Activated naive CD4-positive, alpha-beta T cell treated with anti-CD3 and anti-CD28 coated beads, Interleukin-2, amount 50 U/mL, for 72 hours (primary cell): ENCODE measurements around the gene KAT7. TPM values are rescaled to one million over a fixed set of nuclear protein-coding genes. Genes with fewer than 3 reads are reported as not detected.

ENCODE experiments used
- ATAC-seq, 2 donors: fragments of 150-1000 bp; cut with Tn5 transposase; 2 replicates each; pipeline ENCODE4 v1.10.0; 2021; ENCODE audit warnings: mild to moderate bottlenecking in 2 of 2, moderate library complexity in 2 of 2
- DNase-seq, 2 donors: peaks; one replicate each; pipeline ENCODE4 v3.0.0; 2021 to 2022; ENCODE audit warnings: low spot score in 2 of 2
- H3K27ac Mint-ChIP-seq, 2 donors: one replicate each; pipeline ENCODE4 v1.8.0; 2022; ENCODE audit warnings: mild to moderate bottlenecking in 2 of 2, mixed read lengths in 2 of 2
- H3K36me3 Mint-ChIP-seq, 2 donors: one replicate each; pipeline ENCODE4 v1.8.0; 2022; ENCODE audit warnings: mixed read lengths in 2 of 2
- H3K9me3 Mint-ChIP-seq, 2 donors: one replicate each; pipeline ENCODE4 v1.8.0; 2022; ENCODE audit warnings: mixed read lengths in 2 of 2
- total RNA-seq, 2 donors: library from RNA; stranded (reverse); gene quantifications; one replicate each; pipeline ENCODE4 v1.2.3, GENCODE V29; 2022

Gene KAT7
- total RNA-seq, 2 donors from 2014 or later, result 75.4 to 119 TPM

DNA sequence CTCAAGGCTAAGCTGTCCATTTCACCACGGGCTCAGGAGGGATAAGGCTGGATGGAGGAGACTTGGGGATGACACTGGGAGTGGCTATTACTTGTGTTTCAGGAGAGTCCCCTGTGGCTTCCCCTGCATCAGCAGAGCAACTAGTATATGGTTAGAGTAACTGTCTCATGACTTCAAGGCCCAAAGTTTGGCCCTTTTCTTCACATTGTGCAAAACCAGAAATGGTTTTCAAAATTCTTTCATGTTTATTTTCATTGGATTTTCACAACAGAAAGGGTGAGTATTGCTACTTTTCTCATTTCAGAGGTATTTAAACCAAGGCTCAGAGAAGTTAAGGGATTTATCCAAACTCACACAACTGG lies 77.5 kb downstream of the KAT7 start:
- H3K36me3 Mint-ChIP-seq, result no peaks in the 10 kb centered on the region
- ATAC-seq, result no peak

DNA sequence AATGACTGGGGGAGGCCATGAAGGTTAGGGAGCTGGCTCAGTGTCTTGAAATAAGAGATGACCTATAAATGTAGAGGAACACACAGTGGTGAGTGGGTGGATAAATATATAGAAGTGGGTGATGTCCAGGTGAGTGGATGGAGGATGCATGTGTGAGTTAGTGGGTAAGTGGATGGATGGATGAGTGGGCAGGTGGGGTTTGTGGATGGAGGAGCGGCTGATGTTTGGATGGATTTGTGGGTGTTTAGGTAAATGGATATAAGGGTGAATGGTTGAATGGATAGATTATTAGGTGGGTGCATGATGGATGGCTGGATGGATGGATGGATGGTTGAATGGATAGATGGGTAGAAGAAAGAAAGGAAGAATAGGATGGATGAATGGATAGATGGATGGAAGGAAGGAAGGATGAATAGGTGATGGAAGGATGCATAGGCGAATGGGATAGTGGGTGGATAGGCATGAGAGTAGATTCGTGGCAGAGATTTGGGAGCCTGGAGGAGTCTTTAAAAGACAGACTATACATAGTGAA lies 78.5 kb downstream of the KAT7 start:
- ATAC-seq (no peak), DNase-seq (no peak)
- Mint-ChIP-seq H3K27ac (no peak overlapping the region), H3K9me3 (no peaks in the 10 kb centered on the region), H3K36me3 (no peaks in the 10 kb centered on the region)

More for the DNA sequence above, 77.5 kb downstream of the KAT7 start:
- no peak overlapping the region for H3K27ac Mint-ChIP-seq
- no peaks in the 10 kb centered on the region for H3K9me3 Mint-ChIP-seq
- DNase-seq, result no peak

DNA sequence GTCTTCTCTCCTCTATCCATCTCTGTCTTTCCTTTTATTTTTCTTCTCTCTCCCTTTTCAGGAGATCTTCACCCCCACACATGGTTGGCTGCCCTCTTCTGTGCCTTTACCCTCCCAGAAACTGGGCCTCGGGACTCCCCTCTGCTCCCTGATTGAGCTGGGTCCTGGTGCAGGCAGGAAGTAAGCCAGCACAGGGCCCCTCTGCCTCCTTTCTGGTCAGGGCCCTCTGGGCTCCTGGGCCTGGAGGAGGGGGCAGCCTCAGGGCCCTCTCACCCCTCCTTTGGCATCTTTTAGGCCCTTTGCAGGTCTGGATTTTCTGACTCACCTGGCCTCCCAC lies 80.5 kb downstream of the KAT7 start:
- Mint-ChIP-seq H3K27ac (peak overlapping the region in 1 of 2 donors; percentile 53), H3K9me3 (no peaks in the 10 kb centered on the region), H3K36me3 (no peaks in the 10 kb centered on the region)
- DNase-seq (no peak), ATAC-seq (no peak)

DNA sequence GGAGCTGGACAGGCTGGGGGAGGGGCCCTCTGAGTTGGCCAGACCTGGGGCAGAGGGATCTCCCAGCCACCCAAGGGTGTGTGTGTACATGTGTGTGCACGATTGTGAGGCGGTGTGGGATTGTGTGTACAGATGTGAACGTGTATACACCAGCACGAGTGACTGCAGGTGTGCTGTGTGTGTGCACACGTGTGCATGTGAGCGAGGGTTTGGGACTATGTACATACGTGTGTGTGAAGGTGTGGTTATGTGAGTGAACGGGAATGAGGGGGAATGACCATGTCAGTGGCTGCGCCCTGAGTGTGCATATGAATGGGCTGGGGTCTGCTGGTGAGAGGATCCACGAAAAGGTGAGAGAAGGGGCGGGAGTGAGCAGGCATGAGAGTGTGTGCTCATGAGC lies 81.8 kb downstream of the KAT7 start:
- no peak overlapping the region for H3K27ac Mint-ChIP-seq
- H3K9me3 Mint-ChIP-seq, result no peaks in the 10 kb centered on the region

DNA sequence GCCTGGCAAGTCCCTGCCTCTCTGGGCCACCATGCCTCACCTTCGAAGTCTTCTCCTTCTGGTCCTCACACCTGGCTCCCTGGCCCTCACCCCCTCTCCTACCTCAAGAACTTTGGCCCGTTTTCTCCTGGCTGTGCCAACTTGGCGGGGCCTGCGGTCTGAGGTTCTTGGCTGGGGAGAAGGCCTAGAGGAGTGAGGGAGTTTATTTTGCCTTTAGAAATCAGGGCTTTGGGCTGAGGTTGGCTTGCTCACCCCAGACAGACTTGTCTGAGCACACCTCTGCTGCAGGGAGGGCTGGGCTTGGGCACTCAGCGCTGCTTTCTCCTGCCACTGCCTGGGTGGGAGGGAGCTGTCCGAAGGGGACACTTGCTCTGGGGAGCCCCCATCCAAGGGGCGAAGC lies 82.7 kb downstream of the KAT7 start:
- H3K27ac Mint-ChIP-seq, result no peak overlapping the region
- no peaks in the 10 kb centered on the region for H3K36me3 Mint-ChIP-seq
- DNase-seq (no peak), ATAC-seq (no peak)
- H3K9me3 Mint-ChIP-seq, result no peaks in the 10 kb centered on the region

More for the DNA sequence above, 81.8 kb downstream of the KAT7 start:
- DNase-seq (no peak), ATAC-seq (no peak)
- no peaks in the 10 kb centered on the region for H3K36me3 Mint-ChIP-seq

DNA sequence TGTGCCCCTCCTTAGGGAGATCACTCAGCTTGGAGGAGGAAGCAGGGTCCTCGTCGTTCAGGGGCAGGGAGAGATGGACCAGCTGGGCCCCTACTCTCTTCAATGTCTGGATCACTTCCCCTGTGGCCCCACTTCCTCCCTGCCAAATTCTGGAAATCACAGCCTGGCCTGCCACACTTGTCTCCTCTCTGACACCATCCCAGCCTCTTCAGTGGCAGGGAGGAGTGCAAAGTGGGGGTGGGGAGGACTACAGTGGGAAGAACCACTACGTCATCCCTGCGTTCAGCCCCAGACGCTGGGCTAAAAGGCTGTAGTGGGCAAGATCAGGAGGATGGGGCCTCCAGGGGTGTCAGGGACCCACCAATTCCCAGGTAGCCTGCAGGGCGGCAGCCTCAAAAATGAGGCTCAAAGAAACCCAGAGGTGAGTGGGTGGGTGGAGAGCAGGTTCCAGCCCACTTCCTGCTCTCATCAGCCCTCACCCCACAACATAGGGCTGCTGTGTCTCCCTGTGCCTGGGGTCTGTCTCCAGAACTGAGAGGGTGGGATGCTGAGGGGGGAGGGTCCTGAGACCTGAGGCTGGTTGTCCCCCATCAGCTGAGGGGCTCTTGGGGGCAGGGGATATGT lies 84.4 kb downstream of the KAT7 start:
- DNase-seq (no peak), ATAC-seq (peak in 1 of 2 donors; percentile 75)
- no peaks in the 10 kb centered on the region for H3K9me3 Mint-ChIP-seq
- peak overlapping the region in 1 of 2 donors; percentile 91 for H3K27ac Mint-ChIP-seq
- H3K36me3 Mint-ChIP-seq, result no peaks in the 10 kb centered on the region

DNA sequence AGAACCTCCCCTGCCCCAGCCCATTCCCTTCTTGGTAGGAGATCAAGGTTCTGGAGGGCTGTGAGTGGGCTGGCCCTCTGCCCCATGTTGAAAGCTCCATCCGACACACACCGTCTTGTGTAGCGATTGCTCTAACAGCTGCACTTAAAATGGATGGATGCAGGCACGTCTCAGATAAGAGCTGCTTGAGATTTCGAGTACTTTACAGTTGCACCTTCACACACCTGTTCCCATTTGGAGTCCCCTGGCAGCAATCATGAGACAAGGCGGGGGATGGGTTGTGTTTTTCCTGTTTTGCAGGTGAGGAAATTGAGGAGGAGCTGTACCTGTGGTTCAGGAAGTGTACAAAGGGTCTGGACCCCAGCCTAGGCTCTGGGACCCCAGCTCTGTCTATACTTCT lies 85.0 kb downstream of the KAT7 start:
- DNase-seq, result no peak
- Mint-ChIP-seq H3K27ac (peak overlapping the region in 1 of 2 donors; percentile 9), H3K36me3 (no peaks in the 10 kb centered on the region), H3K9me3 (no peaks in the 10 kb centered on the region)
- no peak for ATAC-seq

DNA sequence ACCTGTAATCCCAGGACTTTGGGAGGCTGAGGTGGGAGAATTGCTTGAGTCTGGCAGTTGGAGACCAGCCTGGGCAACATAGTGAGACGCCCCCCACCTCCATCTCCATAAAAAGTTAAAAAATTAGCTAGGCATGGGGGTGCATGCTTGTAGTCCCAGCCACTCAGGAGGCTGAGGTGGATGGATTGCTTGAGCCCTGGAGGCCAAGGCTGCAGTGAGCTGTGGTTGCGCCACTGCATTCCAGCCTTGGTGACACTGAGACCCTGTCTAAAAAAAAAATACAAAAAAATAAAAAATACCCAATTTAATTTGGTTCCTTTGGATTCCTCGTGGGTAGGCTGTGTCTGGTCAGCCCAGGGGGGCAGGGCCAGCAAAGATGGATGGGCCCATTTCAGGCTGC lies 85.4 kb downstream of the KAT7 start:
- ATAC-seq (no peak), DNase-seq (no peak)
- Mint-ChIP-seq H3K9me3 (no peaks in the 10 kb centered on the region), H3K36me3 (no peaks in the 10 kb centered on the region), H3K27ac (no peak overlapping the region)

DNA sequence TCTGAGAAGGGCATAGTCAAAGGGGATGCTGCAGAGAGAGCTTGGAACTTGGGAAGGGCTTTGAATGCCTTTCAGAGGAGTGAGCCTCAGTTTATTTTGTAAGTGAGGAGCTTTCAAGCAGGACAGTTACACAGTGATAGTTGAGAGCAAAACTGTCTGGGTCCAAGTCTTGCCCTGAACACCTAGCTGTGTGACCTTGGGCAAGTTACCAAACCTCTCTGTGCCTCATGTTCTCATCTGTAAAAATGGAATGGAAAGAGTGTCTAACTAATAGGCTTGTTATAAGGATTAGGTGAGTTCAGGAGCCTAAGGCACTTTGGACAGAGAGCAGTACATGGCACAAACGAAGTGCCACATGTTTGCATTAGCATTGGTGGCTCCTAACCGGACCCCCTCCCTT lies 86.4 kb downstream of the KAT7 start:
- H3K36me3 Mint-ChIP-seq, result no peaks in the 10 kb centered on the region
- DNase-seq, result no peak
- H3K27ac Mint-ChIP-seq, result no peak overlapping the region
- no peak for ATAC-seq
- H3K9me3 Mint-ChIP-seq, result no peaks in the 10 kb centered on the region

DNA sequence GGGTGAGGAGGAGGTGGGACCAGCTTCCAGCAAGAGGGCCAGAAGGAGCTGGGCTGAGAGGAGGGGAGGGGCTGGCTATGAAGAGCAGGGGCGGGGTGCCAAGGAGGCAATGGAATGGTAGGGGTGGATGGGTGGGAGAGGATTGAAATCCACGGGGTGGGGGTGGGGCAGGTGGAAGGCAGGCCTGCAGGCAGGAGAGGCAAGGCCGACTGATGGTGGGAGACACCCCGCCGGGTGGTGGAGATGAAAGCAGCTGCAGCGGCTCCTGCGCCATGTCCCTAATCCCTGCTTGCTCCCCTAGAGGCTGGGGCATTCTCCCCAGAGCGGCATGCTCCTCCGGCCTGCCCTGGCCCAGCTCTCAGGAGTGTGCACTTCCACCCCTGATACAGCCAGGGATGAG lies 87.2 kb downstream of the KAT7 start:
- no peak for ATAC-seq
- DNase-seq, result no peak
- H3K36me3 Mint-ChIP-seq, result no peaks in the 10 kb centered on the region
- no peaks in the 10 kb centered on the region for H3K9me3 Mint-ChIP-seq
- H3K27ac Mint-ChIP-seq, result no peak overlapping the region

DNA sequence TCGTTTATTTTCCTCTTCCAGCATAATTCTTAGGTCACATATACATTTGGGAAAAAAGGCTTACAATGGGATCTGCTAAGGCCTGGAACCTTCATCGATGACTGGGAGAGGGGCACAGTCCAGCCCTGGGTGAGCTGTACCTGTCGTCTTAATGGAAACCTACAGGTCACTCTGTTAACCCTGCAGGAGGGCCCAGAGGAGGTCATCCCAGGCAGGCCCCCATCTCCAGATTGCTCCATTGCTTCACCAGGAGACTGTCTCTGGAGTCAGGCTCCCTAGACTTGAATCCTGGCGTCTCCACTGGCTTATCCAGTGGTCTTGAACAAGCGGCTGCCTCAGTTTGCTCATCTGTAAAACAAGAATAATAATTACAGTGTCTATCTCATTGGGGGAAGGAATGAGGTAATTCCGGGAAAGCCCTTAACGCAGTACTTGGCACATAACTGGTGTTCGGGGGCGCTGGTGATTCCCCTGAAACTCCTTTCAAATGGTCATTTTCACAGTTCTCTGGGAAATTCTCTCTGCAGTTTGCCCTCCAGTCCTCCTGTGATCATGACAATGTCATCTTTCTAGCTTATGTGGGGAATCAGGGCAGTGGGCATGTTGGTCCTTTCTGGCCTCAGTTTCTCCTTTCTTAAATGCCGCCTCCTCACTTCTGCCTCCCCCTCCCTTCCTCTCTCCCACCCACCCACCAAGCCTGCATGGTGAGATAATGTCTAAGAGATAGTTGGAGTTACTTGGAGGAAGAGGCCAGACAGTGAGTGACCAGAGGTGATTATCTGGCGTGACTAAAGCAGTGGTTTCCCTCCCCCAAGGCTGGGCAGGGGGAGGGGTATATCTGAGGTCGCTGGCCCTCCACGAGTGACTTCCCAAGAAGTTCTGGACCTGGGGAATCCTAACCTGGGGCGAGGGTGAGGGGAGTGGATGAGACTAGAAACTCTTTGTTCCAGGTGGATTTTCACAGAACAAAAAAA lies 90.7 kb downstream of the KAT7 start:
- no peak for ATAC-seq
- Mint-ChIP-seq H3K27ac (no peak overlapping the region), H3K36me3 (no peaks in the 10 kb centered on the region), H3K9me3 (no peaks in the 10 kb centered on the region)
- DNase-seq, result no peak

DNA sequence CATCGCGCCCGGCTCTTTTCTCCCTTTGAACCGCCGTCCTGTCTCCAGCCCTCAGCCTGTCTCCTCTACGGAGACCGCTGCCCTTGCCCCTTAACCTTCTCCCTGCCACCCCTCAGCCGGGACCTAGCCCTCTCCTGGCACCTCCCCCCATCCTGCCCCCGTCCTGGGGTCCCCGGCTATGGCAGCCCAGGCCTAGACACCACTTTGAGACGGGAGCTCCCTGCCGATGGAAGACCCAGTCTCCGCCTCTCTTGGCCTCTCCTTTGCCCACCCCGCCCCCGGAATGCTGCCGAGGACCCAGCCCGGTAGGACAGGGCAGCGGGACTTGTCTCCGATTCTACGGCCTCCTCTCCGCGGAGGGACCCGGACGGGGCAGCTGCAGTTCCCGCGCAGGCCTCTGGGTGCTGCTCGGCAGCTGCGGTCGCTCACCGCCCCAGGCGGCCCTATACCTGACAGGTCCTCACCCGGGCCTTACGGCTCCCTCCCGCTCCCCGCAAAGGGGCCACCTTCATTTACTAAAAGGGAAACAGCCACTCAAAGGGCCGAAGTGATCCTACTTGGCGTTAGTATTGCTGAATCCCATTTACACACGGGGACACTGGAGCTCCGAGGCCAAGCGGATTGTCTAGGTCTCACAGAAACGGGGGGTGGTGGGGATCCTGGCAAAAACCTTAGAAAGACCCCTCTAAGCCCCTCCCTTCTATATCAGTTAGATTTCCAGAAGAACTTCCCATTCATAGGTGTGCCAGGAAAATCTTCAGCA lies 92.0 kb downstream of the KAT7 start:
- Mint-ChIP-seq H3K27ac (no peak overlapping the region), H3K36me3 (no peaks in the 10 kb centered on the region), H3K9me3 (no peaks in the 10 kb centered on the region)
- DNase-seq, result peak; percentile 63 to 82
- ATAC-seq, result peak; percentile 94 to 95

DNA sequence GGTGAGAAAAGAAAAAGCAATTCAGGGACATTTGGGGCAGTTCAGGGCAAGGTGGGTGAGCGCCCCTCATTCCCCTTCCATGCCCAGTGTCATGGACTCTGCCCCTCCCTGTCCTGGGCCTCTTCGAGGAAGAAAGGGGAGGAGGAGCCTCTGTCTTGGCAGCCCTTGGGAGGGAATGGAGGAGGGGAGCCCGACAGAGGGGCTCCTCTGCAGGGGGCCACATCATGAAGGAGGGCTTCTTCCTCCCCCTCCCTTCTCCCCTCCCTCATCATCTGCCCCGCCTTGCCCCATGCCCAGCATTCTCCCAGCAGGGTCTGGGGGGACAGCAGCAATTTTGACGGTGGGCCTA lies 92.5 kb downstream of the KAT7 start:
- no peaks in the 10 kb centered on the region for H3K9me3 Mint-ChIP-seq
- ATAC-seq (no peak), DNase-seq (no peak)
- no peak overlapping the region for H3K27ac Mint-ChIP-seq
- no peaks in the 10 kb centered on the region for H3K36me3 Mint-ChIP-seq

DNA sequence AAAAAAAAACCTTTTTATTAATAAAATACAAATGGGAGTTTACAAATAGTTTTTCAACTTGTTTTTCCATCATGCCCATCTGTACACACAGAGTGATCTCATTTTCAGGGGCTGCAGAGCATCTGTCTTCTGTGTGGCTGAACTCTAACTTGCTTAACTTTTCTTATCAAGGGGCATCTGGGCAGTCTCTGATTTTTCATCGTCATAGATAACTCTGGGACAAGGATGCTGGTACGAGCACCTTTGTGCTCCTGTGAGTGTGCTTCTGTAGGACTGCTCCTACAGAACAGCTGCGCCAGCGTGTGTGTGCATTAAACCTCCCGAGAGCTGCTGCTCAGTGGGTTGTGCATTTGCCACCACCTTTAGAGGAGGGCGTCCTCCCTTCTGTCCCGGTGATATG lies 94.0 kb downstream of the KAT7 start:
- no peak for ATAC-seq
- no peaks in the 10 kb centered on the region for H3K9me3 Mint-ChIP-seq
- no peak for DNase-seq
- no peaks in the 10 kb centered on the region for H3K36me3 Mint-ChIP-seq
- H3K27ac Mint-ChIP-seq, result no peak overlapping the region
